ENCODE data around the gene TNFSF9. TPM values are rescaled to one million over a fixed set of nuclear protein-coding genes. Genes with fewer than 3 reads are reported as not detected.

Gene TNFSF9
- total and polyA plus RNA-seq, 12 donors: 0.13 to 0.88 (median 0.21) TPM; not detected in 3

- DNase-seq (peak in 1 of 2 donors; percentile 33), ATAC-seq (peak in 3 of 8 donors; percentile 28 to 40 (median 34))
- intact Hi-C loops (cut with DNase I): no loop called here
- 39 to 40% methylated on average over 2 of the region's 2 CpGs for WGBS, 2 donors
- Histone ChIP-seq H3K27me3 (peaks cover 0 to 21% (median 12%) of the 10 kb centered on the region in 7 donors), H3K9me3 (no peaks in the 10 kb centered on the region), H3K4me3 (no peak overlapping the region), H3K27ac (no peak overlapping the region), H3K4me1 (peaks cover 0 to 27% (median 17%) of the 10 kb centered on the region in 9 donors), H3K36me3 (no peaks in the 10 kb centered on the region)
- TF ChIP-seq, protein P1, sequence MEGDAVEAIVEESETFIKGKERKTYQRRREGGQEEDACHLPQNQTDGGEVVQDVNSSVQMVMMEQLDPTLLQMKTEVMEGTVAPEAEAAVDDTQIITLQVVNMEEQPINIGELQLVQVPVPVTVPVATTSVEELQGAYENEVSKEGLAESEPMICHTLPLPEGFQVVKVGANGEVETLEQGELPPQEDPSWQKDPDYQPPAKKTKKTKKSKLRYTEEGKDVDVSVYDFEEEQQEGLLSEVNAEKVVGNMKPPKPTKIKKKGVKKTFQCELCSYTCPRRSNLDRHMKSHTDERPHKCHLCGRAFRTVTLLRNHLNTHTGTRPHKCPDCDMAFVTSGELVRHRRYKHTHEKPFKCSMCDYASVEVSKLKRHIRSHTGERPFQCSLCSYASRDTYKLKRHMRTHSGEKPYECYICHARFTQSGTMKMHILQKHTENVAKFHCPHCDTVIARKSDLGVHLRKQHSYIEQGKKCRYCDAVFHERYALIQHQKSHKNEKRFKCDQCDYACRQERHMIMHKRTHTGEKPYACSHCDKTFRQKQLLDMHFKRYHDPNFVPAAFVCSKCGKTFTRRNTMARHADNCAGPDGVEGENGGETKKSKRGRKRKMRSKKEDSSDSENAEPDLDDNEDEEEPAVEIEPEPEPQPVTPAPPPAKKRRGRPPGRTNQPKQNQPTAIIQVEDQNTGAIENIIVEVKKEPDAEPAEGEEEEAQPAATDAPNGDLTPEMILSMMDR (IDR thresholded peaks at IDR 0.05): no peak
Measured at GRCh38 chr19:6524311-6524710, 6.5 kb upstream of the TNFSF9 start.

- Histone ChIP-seq H3K4me3 (no peak overlapping the region), H3K9me3 (no peaks in the 10 kb centered on the region), H3K36me3 (no peaks in the 10 kb centered on the region), H3K27ac (no peak overlapping the region), H3K27me3 (peaks cover 0 to 24% (median 17%) of the 10 kb centered on the region in 7 donors), H3K4me1 (peaks cover 6 to 50% (median 38%) of the 10 kb centered on the region in 9 donors)
- intact Hi-C loops (cut with DNase I): no loop called here
- no peak for DNase-seq
- ATAC-seq: no peak
- TF ChIP-seq, protein P1 (IDR thresholded peaks at IDR 0.05): no peak
- WGBS, 2 donors: 60 to 62% methylated on average over 17 of the region's 17 CpGs
Measured at GRCh38 chr19:6527893-6528543, 2.8 kb upstream of the TNFSF9 start.

DNA sequence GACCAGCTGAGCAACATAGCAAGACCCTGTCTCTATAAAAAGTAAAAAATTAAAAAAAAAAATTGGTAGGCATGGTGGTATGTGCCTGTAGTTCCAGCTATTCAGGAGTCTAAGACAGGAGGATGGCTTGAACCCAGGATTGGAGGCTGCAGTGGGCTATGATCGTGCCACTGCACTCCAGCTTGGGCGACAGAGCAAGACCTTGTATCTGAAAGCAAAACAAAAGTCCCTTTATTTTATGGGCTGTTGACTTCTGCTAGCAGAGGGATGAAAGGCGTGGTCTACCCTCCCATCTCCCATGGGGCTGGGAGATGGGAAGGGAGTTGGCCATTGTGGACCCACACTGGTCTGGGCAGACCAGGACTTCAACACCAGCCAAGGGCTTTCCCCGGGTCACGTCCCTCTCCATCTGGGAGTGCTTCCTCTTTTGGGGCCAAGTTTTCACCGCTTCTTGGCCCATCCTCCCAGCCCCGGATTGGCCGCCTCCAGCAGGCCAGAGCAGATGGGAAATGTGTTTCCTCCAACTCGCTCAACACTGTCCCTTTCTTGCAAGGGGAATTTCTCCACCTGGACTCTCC, 2.2 kb upstream of the TNFSF9 start:
- TF ChIP-seq, protein P1 (IDR thresholded peaks at IDR 0.05): no peak
- ATAC-seq (peak; percentile 62 to 75 (median 68)), DNase-seq (peak; percentile 67)
- Histone ChIP-seq H3K36me3 (no peaks in the 10 kb centered on the region), H3K4me3 (no peak overlapping the region), H3K4me1 (peaks cover 6 to 51% (median 36%) of the 10 kb centered on the region in 9 donors), H3K27ac (peak overlapping the region in 1 of 10 donors; percentile 53), H3K9me3 (no peaks in the 10 kb centered on the region), H3K27me3 (peaks cover 0 to 25% (median 17%) of the 10 kb centered on the region in 7 donors)
- intact Hi-C loops (cut with DNase I): no loop called here
- 21 to 22% methylated on average over 9 of the region's 9 CpGs for whole genome bisulfite sequencing, 2 donors

GRCh38 chr19:6529351-6529750, 1.5 kb upstream of the TNFSF9 start:
- H3K4me1 ChIP-seq: peaks cover 6 to 51% (median 32%) of the 10 kb centered on the region in 9 donors
- H3K9me3 ChIP-seq: no peaks in the 10 kb centered on the region
- no peaks in the 10 kb centered on the region for H3K36me3 ChIP-seq
- H3K27ac ChIP-seq: peak overlapping the region in 1 of 10 donors; percentile 53
- ATAC-seq (no peak), DNase-seq (no peak)
- TF ChIP-seq, protein P1 (IDR thresholded peaks at IDR 0.05): no peak
- intact Hi-C loops (cut with DNase I): no loop called here
- WGBS, 2 donors: 52% methylated on average over 2 of the region's 2 CpGs
- peaks cover 0 to 31% (median 17%) of the 10 kb centered on the region in 7 donors for H3K27me3 ChIP-seq
- H3K4me3 ChIP-seq: no peak overlapping the region

Measured in heart right ventricle (tissue), 16 donors.